IPS-NIHi7 (cell line): ENCODE results near the gene GALNT12.

Source experiments
- DNase-seq: peaks from one replicate; pipeline ENCODE4 v3.0.0; 2012; ENCODE audit warnings: mixed read lengths; ENCODE audit errors: extremely low spot score

GALNT12 gene

GRCh38 chr9:98861781-98862504 is 54.5 kb downstream of the GALNT12 start:
- no peak for DNase-seq

DNA sequence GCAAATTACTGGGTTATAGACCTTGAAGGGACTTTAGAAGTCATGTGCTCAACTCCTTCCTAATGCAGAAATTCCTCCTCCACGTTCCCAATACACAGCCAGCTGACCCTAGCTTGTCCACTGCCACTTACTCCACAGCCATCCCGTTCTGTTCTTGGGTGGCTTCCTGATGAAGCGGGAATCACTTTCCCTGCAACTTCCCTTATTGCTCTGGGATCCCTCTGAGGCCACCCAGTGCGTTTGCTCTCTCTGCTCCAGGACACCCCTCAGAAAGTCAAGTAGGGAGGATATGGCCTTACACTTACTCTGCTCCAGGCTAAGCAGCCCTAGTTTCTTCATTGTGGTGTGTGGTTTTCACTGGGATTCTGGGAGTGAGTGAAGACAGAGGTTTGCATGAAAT is 55.5 kb downstream of the GALNT12 start:
- no peak for DNase-seq

GRCh38 chr9:98864281-98865174 is 57.1 kb downstream of the GALNT12 start:
- no peak for DNase-seq

- DNase-seq = no peak
These were observed 57.9 kb downstream of the GALNT12 start for GRCh38 chr9:98865284-98865875.

- DNase-seq = no peak
These were observed 59.1 kb downstream of the GALNT12 start for GRCh38 chr9:98866435-98867102.

- DNase-seq = no peak
These were observed 59.6 kb downstream of the GALNT12 start for GRCh38 chr9:98867103-98867428.

DNA sequence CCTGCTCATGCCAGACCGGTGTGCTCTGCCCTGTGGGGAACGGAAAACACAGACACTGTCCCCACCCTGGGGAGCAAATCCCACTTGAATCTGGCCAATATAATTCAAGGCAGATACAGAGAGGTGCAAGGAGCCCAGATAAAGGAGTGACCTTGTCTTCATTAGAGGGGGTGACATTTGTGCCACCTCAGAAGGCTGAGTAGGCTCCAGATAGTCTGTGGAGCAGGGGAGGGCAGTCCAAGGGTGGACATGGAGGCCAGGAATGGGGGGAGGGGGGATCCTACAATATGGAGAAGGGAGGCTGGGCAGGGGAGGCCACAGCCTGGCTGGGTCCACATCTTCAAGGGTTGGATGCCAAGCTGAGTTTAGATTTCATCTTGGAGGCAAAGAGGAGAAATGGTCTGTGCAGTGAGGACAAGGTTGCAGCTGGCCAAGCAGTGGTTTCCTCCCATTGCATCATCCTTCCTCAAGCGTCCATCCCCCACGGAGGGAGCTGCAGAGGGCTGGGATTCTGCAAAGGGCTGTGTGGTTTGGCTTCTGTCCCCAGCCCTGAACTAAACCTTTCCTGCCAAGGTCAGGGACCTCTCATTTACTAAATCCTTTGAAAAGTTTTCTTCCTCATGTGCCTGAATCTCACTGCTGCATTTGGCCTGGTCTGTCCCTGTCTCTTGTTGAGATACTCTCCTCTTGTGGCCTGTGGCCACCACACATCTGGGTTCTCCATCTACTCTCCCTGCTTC is 60.1 kb downstream of the GALNT12 start:
- no peak for DNase-seq

DNA sequence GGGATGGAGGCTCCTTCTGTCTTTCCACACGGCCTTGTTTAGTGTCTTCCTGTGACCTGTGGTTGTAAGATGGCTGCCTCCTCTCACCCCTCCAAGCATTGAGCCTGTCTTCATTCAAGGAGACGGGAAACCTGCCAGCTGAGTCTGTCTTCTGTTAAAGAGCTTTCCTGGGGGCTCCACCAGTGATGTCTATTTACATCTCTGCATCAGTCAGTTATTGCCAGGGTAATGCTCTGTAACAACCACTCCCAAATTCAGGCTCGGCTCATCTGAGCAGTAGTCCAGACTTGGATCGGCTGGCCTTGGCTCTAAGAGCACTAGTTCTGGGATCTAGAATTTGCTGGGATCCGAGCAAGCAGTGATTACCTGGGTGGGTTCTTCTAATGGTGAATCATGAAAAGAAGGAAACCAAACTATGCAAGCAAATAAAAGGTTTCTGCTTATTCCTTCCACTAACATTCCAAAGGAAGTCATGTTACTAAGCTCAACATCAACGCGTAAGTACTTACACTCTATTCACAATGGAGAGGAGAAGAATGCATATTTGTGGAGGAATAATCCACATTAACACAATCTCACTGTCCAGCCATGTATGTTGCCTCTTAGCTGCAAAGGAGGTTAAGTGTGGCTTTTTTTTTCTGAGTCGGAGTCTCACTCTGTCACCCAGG is 61.7 kb downstream of the GALNT12 start:
- DNase-seq = no peak

DNA sequence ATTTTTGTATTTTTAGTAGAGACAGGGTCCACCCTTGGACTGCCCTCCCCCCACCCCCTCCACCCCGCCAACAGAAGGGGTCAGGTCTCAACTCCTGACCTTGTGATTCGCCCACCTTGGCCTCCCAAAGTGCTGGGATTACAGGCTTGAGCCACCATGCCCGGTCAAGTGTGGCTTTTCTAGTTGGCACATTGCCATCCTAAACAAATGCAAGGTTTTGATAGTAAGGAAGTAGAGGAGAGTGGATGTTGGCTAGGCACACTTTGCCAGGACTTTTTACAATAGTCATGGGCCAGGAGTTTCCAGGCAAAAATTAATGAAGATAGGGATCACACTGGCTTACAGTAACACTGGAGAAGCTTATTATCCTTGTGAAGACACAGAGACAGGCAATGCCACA is 62.4 kb downstream of the GALNT12 start:
- DNase-seq = no peak

DNA sequence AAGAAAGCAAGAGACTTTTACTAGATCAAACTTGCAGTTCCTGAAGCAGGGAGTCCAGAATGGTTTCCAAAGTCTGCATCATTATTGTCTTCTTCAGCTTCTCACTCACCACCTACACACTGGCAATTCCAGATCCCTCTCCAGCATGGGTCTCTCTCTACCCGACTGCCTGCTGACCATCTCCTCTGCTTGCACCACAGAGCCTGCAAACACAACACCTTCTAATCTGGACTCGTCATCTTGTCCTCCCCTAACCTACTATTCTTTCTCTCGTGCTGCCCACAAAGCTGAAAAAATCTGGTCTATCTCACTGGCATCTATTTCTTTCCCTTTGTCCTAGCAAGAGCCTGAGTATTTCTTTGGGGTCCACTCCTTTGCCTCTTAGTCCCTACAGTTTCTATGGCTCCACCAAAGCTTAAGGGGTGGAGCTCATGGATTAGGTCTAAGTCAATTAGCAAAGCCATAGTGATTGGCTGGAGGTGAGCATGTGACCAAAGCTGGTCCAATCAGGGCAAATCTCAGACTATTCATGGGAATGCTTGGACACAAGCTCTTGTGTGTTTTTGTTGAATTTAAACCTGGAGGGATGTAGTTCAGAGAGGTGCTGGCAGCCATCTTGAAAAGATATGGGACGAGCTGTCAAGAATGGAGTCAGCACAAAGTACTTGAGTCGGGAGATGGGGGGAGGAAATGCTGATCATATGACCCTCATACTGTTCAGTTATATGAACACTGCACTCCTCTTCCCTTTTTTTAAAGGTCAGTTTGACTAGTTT is 63.5 kb downstream of the GALNT12 start:
- DNase-seq = no peak

GRCh38 chr9:98871558-98872065 is 64.1 kb downstream of the GALNT12 start:
- no peak for DNase-seq

GRCh38 chr9:98873526-98873925 is 66.1 kb downstream of the GALNT12 start:
- DNase-seq = no peak

DNA sequence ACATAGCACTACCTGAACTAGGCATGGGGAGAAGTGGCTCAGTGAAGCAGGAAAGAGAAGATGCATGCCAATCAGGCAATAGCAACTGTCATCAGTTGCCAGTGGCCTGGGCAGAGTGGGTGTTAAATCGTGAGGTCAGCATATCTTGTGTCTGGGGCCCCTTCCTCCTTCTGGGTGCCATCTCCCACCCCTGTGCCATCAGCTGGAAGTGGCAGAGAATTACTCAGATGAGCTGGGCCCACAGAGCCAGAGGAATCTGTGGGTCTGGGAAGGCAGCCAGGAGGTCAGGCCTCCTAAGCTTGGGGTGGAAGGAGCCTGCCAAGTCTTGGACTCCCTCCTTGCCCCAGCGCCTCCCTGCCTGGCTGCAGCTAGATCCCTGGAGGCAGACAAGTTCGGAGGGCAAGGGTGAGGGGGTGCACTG is 66.5 kb downstream of the GALNT12 start:
- DNase-seq = no peak

DNA sequence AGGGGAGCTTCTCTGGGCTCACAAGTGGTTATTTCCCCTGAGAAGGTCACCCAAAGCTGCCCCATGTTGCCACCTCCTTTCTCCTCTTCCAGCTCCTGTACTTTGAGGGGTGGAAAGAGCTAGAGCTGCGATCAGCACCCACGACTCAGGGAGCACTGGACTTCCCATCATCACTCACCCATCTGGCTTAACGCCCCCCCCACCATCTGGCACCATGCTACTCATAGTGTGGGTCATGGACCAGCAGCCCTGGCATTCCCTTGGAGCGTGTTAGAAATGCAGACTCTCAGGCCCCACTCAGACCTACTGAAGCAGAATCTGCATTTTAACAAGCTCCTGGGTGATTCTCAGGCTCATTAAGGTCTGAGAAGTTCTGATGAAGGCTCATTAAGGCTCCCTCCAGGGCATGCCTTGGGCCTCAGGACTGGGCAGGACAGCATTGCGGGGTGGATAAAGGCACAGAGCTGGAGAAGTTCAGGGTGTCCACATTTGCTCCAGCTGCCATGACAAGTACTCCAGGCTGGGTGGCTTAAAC is 67.3 kb downstream of the GALNT12 start:
- DNase-seq = no peak

DNA sequence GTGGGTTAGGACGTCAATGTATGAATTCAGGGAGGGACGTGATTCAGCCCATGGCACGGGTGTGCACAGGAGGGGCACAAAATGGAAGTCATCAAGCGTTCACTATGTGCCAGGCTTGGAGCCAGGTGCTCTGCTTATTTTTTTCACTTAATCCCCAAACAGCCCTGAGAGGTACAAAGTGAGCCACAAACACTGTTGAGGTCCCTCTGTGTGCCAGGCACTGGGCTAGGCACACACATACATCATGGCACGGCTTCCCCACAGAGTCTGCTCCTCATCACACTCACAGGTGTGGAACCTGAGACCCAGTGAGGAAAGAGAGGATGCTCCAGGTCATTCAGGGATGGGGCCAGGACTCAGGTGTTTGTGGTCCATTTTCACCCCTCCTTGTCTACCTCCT is 68.1 kb downstream of the GALNT12 start:
- no peak for DNase-seq

DNA sequence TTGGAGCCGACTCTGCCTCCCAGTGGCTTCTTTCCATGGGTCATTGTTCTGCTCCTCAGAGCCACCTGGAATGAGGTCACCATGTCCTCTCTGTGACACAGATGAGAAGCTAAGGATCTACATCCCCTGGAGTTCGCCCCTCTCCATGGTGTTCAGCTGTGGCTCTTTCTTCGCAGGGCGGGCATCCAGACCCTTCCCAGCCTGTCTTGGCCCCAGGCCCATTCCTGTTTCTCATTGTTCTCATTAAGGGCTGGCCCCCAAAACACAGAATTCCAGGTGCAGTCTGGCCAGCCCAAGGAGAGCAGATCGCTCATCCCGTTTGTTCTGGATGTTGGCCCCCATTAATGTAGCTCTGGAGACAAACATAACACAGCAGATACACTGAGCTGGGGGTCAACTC is 69.8 kb downstream of the GALNT12 start:
- no peak for DNase-seq

GRCh38 chr9:98879094-98879962 is 71.9 kb downstream of the GALNT12 start:
- DNase-seq = no peak

GRCh38 chr9:98879963-98880310 is 72.5 kb downstream of the GALNT12 start:
- DNase-seq = no peak
